ENCODE data around the gene NEK10. TPM values are rescaled to one million over a fixed set of nuclear protein-coding genes. Genes with fewer than 3 reads are reported as not detected.
"Not testable (repeated sequence)": the region's sequence is repeated elsewhere in the genome, so short reads cannot be mapped to it uniquely, and the experiment has no call there.

Gene NEK10
- 7.3 to 7.9 TPM (median 7.5 TPM) in 3 replicates for total RNA-seq
- long read RNA-seq, partial matches to known transcripts, result 0 of 1 reads
- long read RNA-seq, other reads (novel, unspliced or antisense), result 1 of 1 reads

GRCh38 chr3:27368831-27369607, at the start of gene NEK10:
NEK10 (minus strand) TSS chr3:27369383; CDS start chr3:27352882, 16,501 bp downstream.
- no peaks in the 10 kb centered on the region for H3K27me3 Mint-ChIP-seq (ENCODE audit: low read depth)
- H3K9me3 Mint-ChIP-seq (ENCODE audit: low read depth), result no peaks in the 10 kb centered on the region
- H3K4me1 Mint-ChIP-seq (ENCODE audit: low read depth), result peaks cover 12% of the 10 kb centered on the region
- H3K36me3 Mint-ChIP-seq (ENCODE audit: low read depth), result peaks cover 12% of the 10 kb centered on the region
- no peak within 1 kb of the TSS for H3K27ac Mint-ChIP-seq (ENCODE audit: unreplicated experiment)
- peak within 1 kb of the TSS; percentile 73 for H3K4me3 Mint-ChIP-seq (ENCODE audit: unreplicated experiment)
- peak; percentile 95 for DNase-seq (ENCODE audit: low spot score)
- TF ChIP-seq CTCF (IDR thresholded peaks at IDR 0.05), result peak; percentile 24

- H3K9me3 Mint-ChIP-seq (ENCODE audit: low read depth), result no peaks in the 10 kb centered on the region
- H3K4me1 Mint-ChIP-seq (ENCODE audit: low read depth), result peaks cover 3% of the 10 kb centered on the region
- DNase-seq (ENCODE audit: low spot score), result no peak
- H3K27ac Mint-ChIP-seq (ENCODE audit: unreplicated experiment), result no peak overlapping the region
- no peak for TF ChIP-seq CTCF (IDR thresholded peaks at IDR 0.05)
- no peaks in the 10 kb centered on the region for H3K27me3 Mint-ChIP-seq (ENCODE audit: low read depth)
- H3K36me3 Mint-ChIP-seq (ENCODE audit: low read depth), result peaks cover 27% of the 10 kb centered on the region
- no peak overlapping the region for H3K4me3 Mint-ChIP-seq (ENCODE audit: unreplicated experiment)
Measured at GRCh38 chr3:27415202-27415601, 46.0 kb upstream of the NEK10 start.

- Mint-ChIP-seq H3K36me3 (ENCODE audit: low read depth) (peaks cover 19% of the 10 kb centered on the region), H3K4me3 (ENCODE audit: unreplicated experiment) (no peak overlapping the region), H3K27me3 (ENCODE audit: low read depth) (no peaks in the 10 kb centered on the region), H3K27ac (ENCODE audit: unreplicated experiment) (no peak overlapping the region), H3K4me1 (ENCODE audit: low read depth) (peaks cover 12% of the 10 kb centered on the region), H3K9me3 (ENCODE audit: low read depth) (no peaks in the 10 kb centered on the region)
- no peak for TF ChIP-seq CTCF (IDR thresholded peaks at IDR 0.05)
- DNase-seq (ENCODE audit: low spot score), result no peak
Measured at GRCh38 chr3:27392950-27393679, 23.9 kb upstream of the NEK10 start.

GRCh38 chr3:27392414-27392813, 23.2 kb upstream of the NEK10 start:
- Mint-ChIP-seq H3K4me1 (ENCODE audit: low read depth) (peaks cover 17% of the 10 kb centered on the region), H3K27ac (ENCODE audit: unreplicated experiment) (peak overlapping the region; percentile 47), H3K36me3 (ENCODE audit: low read depth) (peaks cover 20% of the 10 kb centered on the region)
- not testable (repeated sequence) for DNase-seq (ENCODE audit: low spot score); H3K9me3 Mint-ChIP-seq (ENCODE audit: low read depth); H3K4me3 Mint-ChIP-seq (ENCODE audit: unreplicated experiment); H3K27me3 Mint-ChIP-seq (ENCODE audit: low read depth)

GRCh38 chr3:27391796-27392195, 22.6 kb upstream of the NEK10 start:
- Mint-ChIP-seq H3K9me3 (ENCODE audit: low read depth) (no peaks in the 10 kb centered on the region), H3K27me3 (ENCODE audit: low read depth) (no peaks in the 10 kb centered on the region), H3K27ac (ENCODE audit: unreplicated experiment) (no peak overlapping the region), H3K4me3 (ENCODE audit: unreplicated experiment) (no peak overlapping the region), H3K36me3 (ENCODE audit: low read depth) (peaks cover 18% of the 10 kb centered on the region), H3K4me1 (ENCODE audit: low read depth) (peaks cover 17% of the 10 kb centered on the region)
- no peak for TF ChIP-seq CTCF (IDR thresholded peaks at IDR 0.05)
- DNase-seq (ENCODE audit: low spot score), result no peak

All from chondrocyte (in vitro differentiated cells).